GM13977 (cell line): Measurements from ENCODE around the gene GAPT.

Experiments
- DNase-seq: peaks from one replicate; pipeline ENCODE4 v3.0.0; 2012; ENCODE audit warnings: low spot score
- CTCF ChIP-seq: IDR thresholded peaks from 2 replicates; pipeline ENCODE4 v1.5.1; 2012; ENCODE audit warnings: mild to moderate bottlenecking, control low read depth; ENCODE audit not compliant: insufficient read depth; ENCODE audit errors: extremely low read depth, missing control alignments
- in situ Hi-C: fragments of 300-500 bp; cut with MboI; formaldehyde crosslinking; loops from one replicate; pipeline ENCODE4 v1.12.0; 2022; ENCODE audit warnings: low sequenced_read_pairs, low pct_unique_long_range_greater_than_20kb, mixed read lengths, inconsistent platforms; ENCODE audit not compliant: unreplicated experiment

Gene GAPT

DNA sequence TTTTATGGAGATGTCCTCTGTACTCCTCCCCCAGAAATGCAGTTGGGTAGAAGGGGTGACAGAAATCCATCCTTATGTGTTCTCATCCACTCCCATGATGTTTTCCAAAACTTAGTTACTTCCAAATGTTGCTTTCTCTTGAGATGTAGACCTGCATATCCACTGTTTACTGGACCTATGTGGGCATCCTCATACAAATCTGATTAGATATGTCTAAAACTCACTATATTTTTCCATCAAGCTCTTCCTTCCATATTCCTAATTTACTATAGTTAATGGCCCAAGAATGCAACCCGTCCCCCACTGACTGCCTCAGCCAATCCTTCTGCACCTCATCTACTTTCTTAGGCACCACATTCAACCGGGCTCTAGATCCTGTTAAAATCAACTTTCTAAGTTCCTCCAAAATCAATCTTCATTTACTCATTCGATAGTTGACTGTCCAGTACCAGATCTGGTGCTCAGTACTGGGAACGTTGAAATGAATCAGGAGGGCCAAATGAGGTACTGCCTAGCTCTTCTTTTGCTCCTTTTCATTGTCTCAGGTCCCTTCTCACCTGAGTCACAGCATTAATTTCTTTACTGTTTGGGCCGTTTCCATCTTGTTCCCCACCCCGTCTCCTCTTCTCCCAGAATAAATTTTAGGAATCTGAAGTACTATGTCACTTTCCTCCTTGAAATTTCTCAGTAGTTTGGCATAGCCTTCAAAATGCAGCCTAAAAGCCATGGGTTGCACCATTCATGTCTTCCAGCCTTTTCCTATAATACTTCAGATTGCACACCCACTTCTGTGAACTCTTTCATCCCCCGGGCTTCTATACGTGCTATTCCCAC is 39.3 kb upstream of the GAPT start:
- in situ Hi-C loops: loop anchor here (10.0 to 25.0 kb wide), 3 partner anchors 565 to 947 kb away; no protein-coding TSS in a partner anchor
- no peak for TF ChIP-seq CTCF
- DNase-seq: no peak

GRCh38 chr5:58452566-58453258 is 38.5 kb upstream of the GAPT start:
- in situ Hi-C loops: loop anchor here (10.0 to 25.0 kb wide), 3 partner anchors 565 to 948 kb away; no protein-coding TSS in a partner anchor

GRCh38 chr5:58453306-58453705 is 37.9 kb upstream of the GAPT start:
- in situ Hi-C loops: loop anchor here (10.0 to 25.0 kb wide), 3 partner anchors 566 to 949 kb away; no protein-coding TSS in a partner anchor
- no peak for TF ChIP-seq CTCF
- no peak for DNase-seq

More at GRCh38 chr5:58452566-58453258, 38.5 kb upstream of the GAPT start:
- TF ChIP-seq CTCF: no peak
- no peak for DNase-seq

DNA sequence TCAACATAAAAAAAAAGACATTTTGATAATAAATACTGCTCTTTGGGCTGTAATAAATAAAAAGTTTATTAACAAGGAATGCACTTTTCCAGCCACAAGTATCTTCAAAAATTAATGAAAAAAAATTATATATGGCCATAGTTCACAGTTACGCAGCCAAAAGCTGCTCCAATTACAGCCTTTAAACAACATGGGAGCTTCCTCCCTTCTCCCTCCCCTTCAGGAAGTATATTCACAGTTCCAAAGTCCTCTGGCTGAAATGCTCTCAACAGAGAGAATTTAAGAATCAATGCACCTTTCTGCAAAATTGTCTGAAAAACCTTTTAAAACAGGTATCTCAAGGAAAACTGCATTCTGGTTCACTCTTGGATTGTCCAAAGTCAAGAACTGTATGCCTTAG is 37.2 kb upstream of the GAPT start:
- in situ Hi-C loops: loop anchor here (10.0 to 25.0 kb wide), 3 partner anchors 567 to 949 kb away; no protein-coding TSS in a partner anchor
- no peak for TF ChIP-seq CTCF
- no peak for DNase-seq

- in situ Hi-C loops: loop anchor here (10.0 to 25.0 kb wide), 3 partner anchors 568 to 950 kb away; no protein-coding TSS in a partner anchor
- no peak for TF ChIP-seq CTCF
- no peak for DNase-seq
Observed at GRCh38 chr5:58455066-58455465, 36.2 kb upstream of the GAPT start.

DNA sequence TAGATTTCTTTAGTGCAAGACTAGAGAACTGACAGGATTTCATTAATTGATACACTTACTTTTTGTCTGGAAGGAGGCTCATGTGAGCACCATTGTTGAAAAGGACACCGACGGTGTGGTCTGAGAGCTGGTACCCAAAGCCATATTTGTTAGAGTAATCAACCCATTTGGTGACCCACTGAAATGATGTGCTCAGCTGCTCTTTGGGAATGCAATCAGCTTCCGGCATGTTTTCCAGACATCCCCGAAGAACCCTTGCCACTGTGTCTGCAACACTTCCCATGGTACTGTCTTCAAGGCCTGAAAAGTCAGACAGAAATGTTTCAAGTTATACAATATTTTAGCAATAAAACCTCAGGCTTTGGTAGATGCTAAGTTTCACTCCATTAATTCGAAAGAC is 35.8 kb upstream of the GAPT start:
- no peak for TF ChIP-seq CTCF
- in situ Hi-C loops: loop anchor here (10.0 to 25.0 kb wide), 3 partner anchors 568 to 951 kb away; no protein-coding TSS in a partner anchor
- DNase-seq: no peak
